Central memory CD4-positive, alpha-beta T cell (primary cell): ENCODE measurements around the gene DOC2A.
A peak's percentile ranks its signal among the peaks of the same experiment; 100 is the strongest.
"Not testable (repeated sequence)": the region's sequence is repeated elsewhere in the genome, so short reads cannot be mapped to it uniquely, and the experiment has no call there.

Experiments used
- DNase-seq: peaks from one replicate; pipeline ENCODE4 v3.0.0; 2022

DOC2A gene

DNA sequence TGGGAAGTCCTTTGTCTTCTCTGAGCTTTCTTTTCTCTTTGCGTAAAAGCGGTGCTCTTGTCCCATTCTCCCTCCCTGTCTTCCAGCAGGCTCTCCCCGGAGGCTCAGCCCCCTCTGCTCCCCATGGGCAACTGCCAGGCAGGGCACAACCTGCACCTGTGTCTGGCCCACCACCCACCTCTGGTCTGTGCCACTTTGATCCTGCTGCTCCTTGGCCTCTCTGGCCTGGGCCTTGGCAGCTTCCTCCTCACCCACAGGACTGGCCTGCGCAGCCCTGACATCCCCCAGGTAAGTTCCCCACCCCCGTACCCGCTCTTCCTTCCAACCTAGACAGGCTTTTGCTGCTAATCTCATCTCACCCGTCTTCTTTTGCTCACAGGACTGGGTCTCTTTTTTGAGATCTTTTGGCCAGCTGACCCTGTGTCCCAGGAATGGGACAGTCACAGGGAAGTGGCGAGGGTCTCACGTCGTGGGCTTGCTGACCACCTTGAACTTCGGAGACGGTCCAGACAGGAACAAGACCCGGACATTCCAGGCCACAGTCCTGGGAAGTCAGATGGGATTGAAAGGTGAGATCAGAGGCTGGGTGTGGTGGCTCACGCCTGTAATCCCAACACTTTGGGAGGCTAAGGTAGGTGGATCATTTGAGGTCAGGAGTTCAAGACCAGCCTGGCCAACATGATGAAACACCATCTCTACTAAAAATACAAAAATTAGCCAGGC, 47.6 kb downstream of the DOC2A start:
- no peak for DNase-seq

DNA sequence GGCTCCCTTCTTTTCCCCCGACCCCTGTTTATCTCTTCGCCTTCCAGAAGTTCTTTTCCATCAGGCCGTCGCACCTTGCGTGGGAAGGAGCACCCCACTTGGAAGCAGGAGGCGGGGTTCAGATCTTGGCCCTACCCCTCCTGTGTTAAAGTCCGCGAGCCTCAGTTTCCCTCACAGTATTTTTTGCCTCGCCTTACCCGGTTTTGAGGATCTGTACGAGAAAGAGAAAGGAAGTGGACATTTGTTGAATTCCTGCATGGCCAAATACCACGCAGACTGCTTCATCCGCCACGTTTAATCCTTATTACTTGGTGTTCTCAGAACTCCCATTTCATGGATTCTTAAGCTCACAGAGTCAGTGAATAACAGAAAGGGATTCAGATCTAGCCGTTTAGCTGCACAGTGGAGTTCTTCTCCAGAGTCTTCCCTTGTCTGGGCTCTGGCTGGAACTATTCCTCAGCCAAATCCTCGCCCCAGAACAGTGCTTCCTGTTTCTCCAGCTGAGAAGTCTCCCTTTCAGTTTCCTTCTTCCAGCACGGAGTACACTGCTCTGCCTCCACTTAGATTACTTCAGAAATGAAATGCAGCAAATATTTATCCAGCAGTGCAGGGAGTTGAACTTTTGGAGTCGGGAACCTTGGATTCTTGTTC, 48.4 kb downstream of the DOC2A start:
- DNase-seq = no peak

DNA sequence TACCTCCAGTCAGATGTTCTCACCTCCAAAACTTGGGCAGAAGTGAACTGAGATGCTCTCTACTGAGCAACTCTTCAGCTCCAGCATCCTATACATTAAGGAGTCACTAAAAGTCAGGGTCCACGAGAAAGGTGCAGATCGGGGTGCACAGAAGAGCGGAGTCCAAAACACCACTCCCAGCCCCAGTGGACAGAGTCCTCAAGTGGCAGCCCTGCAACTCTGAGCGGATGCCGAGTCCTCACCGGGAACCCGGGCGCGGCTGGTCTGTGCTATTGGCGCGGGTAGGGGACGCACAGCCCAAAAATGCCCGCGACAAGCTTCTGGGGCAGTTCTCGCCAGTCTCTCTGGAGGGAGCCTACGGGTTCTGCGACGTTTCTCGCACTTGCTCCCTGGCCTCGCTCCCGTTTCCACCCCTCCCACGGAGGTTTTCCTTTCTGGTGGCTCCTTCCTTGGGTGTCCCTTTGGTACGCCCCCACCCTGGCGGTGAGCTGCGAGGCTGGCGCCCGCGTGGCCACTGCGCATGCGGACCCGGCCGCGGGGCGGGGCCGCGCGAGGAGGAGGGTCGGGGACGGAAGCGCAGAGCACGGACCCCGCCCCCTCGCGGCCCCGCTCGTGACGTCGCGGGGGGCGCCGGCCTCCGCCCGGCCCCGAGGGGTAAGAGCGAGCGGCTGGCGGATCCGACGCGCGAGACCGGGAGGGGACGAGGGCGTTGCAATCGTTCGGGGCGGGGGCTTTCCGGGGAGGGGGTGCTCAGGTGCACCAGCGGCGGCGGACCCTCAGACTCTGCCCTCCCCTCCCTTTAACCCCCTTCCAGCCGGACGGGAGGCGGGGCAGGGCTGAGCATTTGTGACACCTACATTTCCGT, 49.1 kb downstream of the DOC2A start, which contains the start of gene TMEM219:
Gene TMEM219, plus strand, starts transcription at position 601 of the 865 bp plus-strand sequence. CDS start 1,065 bp downstream, outside the sequence.
- peak; percentile 94 for DNase-seq

DNA sequence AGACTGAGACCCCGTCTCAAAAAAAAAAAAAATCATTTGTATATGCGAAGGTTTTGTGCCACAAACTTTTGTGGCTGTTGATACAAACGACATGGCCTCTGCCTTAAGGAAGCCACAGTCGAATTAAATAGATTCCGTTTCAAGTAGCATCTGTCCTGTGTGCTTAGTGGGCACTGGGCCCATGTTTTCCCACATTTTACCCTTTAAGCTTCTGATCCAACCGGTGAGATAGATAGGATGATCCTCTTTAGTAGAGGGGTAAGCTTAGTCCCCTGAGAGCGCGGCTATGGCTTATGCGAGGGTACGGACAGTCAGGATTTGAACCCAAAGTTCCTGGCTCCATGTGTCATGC, 49.7 kb downstream of the DOC2A start:
- DNase-seq = no peak

DNA sequence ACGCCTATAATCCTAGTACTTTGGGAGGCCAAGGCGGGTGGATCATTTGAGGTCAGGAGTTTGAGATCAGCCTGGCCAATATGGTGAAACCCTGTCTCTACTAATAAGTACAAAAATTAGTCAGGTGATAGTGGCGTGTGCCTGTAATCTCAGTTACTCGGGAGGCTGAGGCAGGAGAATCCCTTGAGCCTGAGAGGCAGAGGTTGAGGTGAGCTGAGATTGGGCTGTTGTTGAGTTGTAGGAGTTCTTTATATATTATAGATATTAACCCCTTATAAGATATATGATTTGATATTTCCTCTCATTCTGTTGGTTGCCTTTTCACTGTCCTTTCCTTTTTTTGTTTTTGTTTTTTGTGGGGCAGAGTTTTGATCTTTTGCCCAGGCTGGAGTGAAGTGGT, 51.0 kb downstream of the DOC2A start:
- not testable (repeated sequence) for DNase-seq

DNA sequence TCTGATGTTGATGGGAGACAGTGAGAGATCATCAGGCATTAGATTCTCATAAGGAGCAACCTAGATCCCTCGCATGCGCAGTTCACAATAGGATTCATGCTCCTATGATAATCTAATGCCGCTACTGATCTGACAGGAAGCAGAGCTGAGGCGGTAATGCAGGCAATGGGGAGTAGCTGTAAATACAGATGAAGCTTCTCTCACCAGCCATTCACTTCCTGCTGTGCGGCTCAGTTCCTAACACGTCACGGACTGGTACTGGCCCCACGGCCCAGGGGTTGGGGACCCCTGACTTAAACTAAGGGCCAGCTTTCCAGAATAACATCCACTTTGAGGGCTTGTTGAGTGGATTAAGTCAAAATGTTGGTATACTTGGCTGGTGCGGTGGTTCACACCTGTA, 51.5 kb downstream of the DOC2A start:
- DNase-seq = no peak

DNA sequence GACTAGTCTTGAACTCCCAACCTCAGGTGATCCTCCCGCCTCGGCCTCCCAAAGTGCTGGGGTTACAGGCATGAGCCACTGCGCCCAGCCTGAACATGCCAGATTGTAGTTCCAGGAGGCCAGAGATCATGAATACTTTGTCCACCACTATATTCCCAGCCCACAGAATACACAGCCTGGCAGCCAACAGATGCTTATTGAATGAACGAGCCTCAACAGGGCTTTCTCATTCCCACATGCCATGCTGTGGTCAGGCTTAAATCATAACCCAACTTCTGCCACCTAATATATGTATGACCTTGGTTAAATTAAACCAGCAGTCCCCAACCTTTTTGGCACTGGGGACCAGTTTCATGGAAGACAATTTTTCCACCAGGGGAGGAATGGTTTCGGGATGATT, 52.1 kb downstream of the DOC2A start:
- DNase-seq = no peak
